Tibial nerve (tissue), 4 donors: ENCODE results near the gene PDE4DIP.
"Not testable (repeated sequence)": the region's sequence is repeated elsewhere in the genome, so short reads cannot be mapped to it uniquely, and the experiment has no call there.

Source experiments
- EP300 ChIP-seq, 2 donors: sonication (generic); formaldehyde crosslinking; IDR thresholded peaks; one replicate each; pipeline ENCODE4 v1.6.1; 2017; ENCODE audit warnings: antibody characterized with exemption in 2 of 2, mild to moderate bottlenecking in 1 of 2
- POLR2A ChIP-seq, 2 donors: fragments of 450-650 bp; IDR thresholded peaks; one replicate each; pipeline ENCODE4 v1.6.1; 2017; ENCODE audit warnings: antibody characterized with exemption in 2 of 2, mild to moderate bottlenecking in 2 of 2, moderate library complexity in 2 of 2
- TF ChIP-seq, protein P1 (sequence below), 5 experiments: fragments of 200-600 bp in 3 of 5; fragments of 450-650 bp in 2 of 5; sonication (generic) in 3 of 5; IDR thresholded peaks; one replicate each; pipeline ENCODE4 v1.5.1; 2016 to 2019; ENCODE audit warnings: antibody characterized with exemption in 5 of 5, mild to moderate bottlenecking in 3 of 5, moderate library complexity in 2 of 5

DNA sequence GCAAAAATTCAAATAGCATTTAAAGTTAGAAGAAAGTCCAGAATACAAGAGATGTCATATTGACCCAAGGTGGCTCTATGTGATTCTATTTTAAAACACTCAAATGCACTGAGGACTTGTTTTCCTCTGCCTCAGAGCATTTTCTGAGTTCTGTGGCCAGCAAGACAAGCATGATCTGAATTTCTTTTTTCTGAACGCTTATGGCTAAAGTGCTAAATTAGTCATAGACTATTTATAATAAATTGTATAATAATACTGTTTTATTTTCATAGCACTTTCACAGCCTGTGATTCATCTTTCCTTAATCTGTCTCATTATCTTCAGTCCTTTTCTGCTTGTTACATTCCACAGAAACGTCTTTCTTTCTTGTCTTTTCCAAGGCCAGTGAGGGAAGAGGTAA, 7.5 kb downstream of the PDE4DIP start:
- TF ChIP-seq, protein P1, sequence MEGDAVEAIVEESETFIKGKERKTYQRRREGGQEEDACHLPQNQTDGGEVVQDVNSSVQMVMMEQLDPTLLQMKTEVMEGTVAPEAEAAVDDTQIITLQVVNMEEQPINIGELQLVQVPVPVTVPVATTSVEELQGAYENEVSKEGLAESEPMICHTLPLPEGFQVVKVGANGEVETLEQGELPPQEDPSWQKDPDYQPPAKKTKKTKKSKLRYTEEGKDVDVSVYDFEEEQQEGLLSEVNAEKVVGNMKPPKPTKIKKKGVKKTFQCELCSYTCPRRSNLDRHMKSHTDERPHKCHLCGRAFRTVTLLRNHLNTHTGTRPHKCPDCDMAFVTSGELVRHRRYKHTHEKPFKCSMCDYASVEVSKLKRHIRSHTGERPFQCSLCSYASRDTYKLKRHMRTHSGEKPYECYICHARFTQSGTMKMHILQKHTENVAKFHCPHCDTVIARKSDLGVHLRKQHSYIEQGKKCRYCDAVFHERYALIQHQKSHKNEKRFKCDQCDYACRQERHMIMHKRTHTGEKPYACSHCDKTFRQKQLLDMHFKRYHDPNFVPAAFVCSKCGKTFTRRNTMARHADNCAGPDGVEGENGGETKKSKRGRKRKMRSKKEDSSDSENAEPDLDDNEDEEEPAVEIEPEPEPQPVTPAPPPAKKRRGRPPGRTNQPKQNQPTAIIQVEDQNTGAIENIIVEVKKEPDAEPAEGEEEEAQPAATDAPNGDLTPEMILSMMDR (IDR thresholded peaks at IDR 0.05): not testable (repeated sequence)
- not testable (repeated sequence) for TF ChIP-seq POLR2A, EP300 (IDR thresholded peaks at IDR 0.05)
